HEK293 (cell line): ENCODE data around the gene PREB.

Experiments
- CTCF ChIP-seq: fragments of 450-650 bp; formaldehyde crosslinking; IDR thresholded peaks from 2 replicates; pipeline ENCODE4 v1.5.1; 2016; ENCODE audit warnings: missing biosample characterization, missing genetic modification characterization
- MYNN ChIP-seq: fragments of 450-650 bp; formaldehyde crosslinking; IDR thresholded peaks from 2 replicates; pipeline ENCODE4 v1.5.1; 2016; ENCODE audit warnings: missing biosample characterization, missing genetic modification characterization, borderline replicate concordance
- OVOL3 ChIP-seq: fragments of 450-650 bp; formaldehyde crosslinking; IDR thresholded peaks from 2 replicates; pipeline ENCODE4 v1.5.1; 2016; ENCODE audit warnings: missing biosample characterization, missing genetic modification characterization
- SP2 ChIP-seq: fragments of 450-650 bp; formaldehyde crosslinking; IDR thresholded peaks from 2 replicates; pipeline ENCODE4 v1.5.1; 2016; ENCODE audit warnings: missing biosample characterization, missing genetic modification characterization
- ZBTB7A ChIP-seq: fragments of 450-650 bp; formaldehyde crosslinking; IDR thresholded peaks from 2 replicates; pipeline ENCODE4 v1.5.1; 2016; ENCODE audit warnings: low read depth, missing biosample characterization, missing genetic modification characterization
- ZNF140 ChIP-seq: fragments of 450-650 bp; formaldehyde crosslinking; IDR thresholded peaks from 2 replicates; pipeline ENCODE4 v1.5.1; 2016; ENCODE audit warnings: missing biosample characterization, missing genetic modification characterization
- ZNF202 ChIP-seq: fragments of 450-650 bp; formaldehyde crosslinking; IDR thresholded peaks from 2 replicates; pipeline ENCODE4 v1.5.1; 2016; ENCODE audit warnings: missing biosample characterization, missing genetic modification characterization, borderline replicate concordance
- ZNF311 ChIP-seq: fragments of 450-650 bp; formaldehyde crosslinking; IDR thresholded peaks from 2 replicates; pipeline ENCODE4 v1.5.1; 2017; ENCODE audit warnings: missing biosample characterization, missing genetic modification characterization, borderline replicate concordance
- ZNF416 ChIP-seq: fragments of 450-650 bp; formaldehyde crosslinking; IDR thresholded peaks from 2 replicates; pipeline ENCODE4 v1.5.1; 2016; ENCODE audit warnings: missing biosample characterization, missing genetic modification characterization
- ZNF555 ChIP-seq: fragments of 450-650 bp; formaldehyde crosslinking; conservative IDR thresholded peaks from 2 replicates; pipeline ENCODE4 v1.5.1; 2017; ENCODE audit warnings: missing biosample characterization, mild to moderate bottlenecking, missing genetic modification characterization, inconsistent platforms
- ZNF707 ChIP-seq: fragments of 450-650 bp; formaldehyde crosslinking; IDR thresholded peaks from 2 replicates; pipeline ENCODE4 v1.5.1; 2016; ENCODE audit warnings: missing biosample characterization, missing genetic modification characterization
- ZNF76 ChIP-seq: fragments of 450-650 bp; formaldehyde crosslinking; IDR thresholded peaks from 2 replicates; pipeline ENCODE4; 2016; ENCODE audit warnings: low read depth, missing biosample characterization, missing genetic modification characterization, borderline replicate concordance
- TF ChIP-seq, protein P1 (sequence below): fragments of 450-650 bp; formaldehyde crosslinking; IDR thresholded peaks from 2 replicates; pipeline ENCODE4 v1.5.0; 2017; ENCODE audit warnings: missing biosample characterization, missing genetic modification characterization, borderline replicate concordance

DNA sequence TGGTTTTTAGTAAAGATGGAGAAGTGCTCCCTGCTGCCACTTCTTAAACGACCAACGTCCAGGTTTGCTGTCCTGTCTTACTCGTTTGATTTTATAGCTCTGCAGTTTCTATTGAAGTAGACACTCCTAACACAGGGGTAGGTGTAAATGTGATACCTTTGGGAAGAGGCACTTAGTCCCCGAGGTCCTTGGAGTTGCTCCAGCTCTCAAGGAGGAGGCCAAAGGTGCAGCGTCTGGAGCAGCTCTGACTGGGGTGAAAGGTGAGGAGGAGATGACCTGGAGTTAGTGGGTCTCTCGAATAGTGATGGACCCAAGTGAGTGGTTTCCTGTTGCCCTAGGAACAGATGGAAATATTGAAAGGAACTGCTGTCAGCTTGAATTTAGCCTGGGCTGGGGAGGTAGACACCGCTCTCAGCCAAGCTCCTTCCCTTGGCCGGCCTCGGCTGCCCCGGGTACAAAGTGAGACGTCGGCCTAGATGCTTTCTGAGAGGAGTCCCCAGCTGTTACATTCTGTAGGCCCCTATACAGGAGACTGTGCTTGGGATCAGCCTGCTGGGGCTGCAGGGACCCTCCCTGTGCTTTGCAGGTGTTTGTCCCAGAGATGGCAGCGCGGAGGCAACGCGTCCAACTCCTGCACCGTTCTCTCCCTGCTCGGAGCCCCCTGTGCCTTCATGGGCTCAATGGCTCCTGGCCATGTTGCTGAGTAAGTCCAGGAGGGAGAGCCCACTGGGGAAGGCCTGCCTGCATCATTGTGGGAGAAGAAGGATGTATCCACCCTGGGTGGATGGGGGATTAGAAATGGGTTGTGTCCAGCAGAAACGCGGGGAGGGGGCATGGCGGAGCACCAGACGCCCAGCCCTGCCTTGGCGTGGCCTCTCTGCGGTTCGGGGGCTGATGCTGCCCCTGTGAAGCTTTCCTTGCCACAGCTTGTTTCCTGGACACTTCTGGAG is 42.4 kb downstream of the PREB start:
- TF ChIP-seq, protein P1, sequence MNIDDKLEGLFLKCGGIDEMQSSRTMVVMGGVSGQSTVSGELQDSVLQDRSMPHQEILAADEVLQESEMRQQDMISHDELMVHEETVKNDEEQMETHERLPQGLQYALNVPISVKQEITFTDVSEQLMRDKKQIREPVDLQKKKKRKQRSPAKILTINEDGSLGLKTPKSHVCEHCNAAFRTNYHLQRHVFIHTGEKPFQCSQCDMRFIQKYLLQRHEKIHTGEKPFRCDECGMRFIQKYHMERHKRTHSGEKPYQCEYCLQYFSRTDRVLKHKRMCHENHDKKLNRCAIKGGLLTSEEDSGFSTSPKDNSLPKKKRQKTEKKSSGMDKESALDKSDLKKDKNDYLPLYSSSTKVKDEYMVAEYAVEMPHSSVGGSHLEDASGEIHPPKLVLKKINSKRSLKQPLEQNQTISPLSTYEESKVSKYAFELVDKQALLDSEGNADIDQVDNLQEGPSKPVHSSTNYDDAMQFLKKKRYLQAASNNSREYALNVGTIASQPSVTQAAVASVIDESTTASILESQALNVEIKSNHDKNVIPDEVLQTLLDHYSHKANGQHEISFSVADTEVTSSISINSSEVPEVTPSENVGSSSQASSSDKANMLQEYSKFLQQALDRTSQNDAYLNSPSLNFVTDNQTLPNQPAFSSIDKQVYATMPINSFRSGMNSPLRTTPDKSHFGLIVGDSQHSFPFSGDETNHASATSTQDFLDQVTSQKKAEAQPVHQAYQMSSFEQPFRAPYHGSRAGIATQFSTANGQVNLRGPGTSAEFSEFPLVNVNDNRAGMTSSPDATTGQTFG: no peak
- TF ChIP-seq ZBTB7A (tag by site-specific recombination) (no peak), CTCF (tag by site-specific recombination) (no peak), SP2 (no peak), ZNF202 (tag by site-specific recombination) (no peak), ZNF555 (no peak), ZNF707 (tag by site-specific recombination) (no peak), ZNF140 (tag by site-specific recombination) (no peak), MYNN (tag by site-specific recombination) (no peak), ZNF76 (no peak), ZNF311 (no peak), OVOL3 (tag by site-specific recombination) (no peak), ZNF416 (no peak)
